Activated CD4-positive, alpha-beta T cell treated with anti-CD3 and anti-CD28 coated beads, Interleukin-10, Interleukin-2, amounts not matched to agents 100 ng/mL and 50 ng/mL, durations not matched to agents 16 hours and 8 hours (primary cell): ENCODE data around the gene IQCF2.
"Not testable (repeated sequence)": the region's sequence is repeated elsewhere in the genome, so short reads cannot be mapped to it uniquely, and the experiment has no call there.

Source experiments
- DNase-seq: peaks from one replicate; pipeline ENCODE4 v3.0.0-alpha.2; 2020

IQCF2 gene

GRCh38 chr3:51860703-51861665 is at the start of gene IQCF2:
IQCF2 (plus strand) TSS chr3:51861615; CDS start chr3:51861667, 52 bp downstream.
- DNase-seq = no peak

- no peak for DNase-seq
These were observed 47.9 kb upstream of the IQCF2 start for GRCh38 chr3:51813539-51813938.

- DNase-seq = no peak
These were observed 47.4 kb upstream of the IQCF2 start for GRCh38 chr3:51814034-51814433.

- DNase-seq = peak; percentile 8
These were observed 45.8 kb upstream of the IQCF2 start for GRCh38 chr3:51815614-51816013.

GRCh38 chr3:51816723-51817122 is 44.7 kb upstream of the IQCF2 start:
- no peak for DNase-seq

GRCh38 chr3:51817375-51817774 is 44.0 kb upstream of the IQCF2 start:
- peak; percentile 38 for DNase-seq

- no peak for DNase-seq
These were observed 42.3 kb upstream of the IQCF2 start for GRCh38 chr3:51819151-51819550.

GRCh38 chr3:51819709-51820406 is 41.6 kb upstream of the IQCF2 start:
- DNase-seq = peak; percentile 8

GRCh38 chr3:51828297-51828696 is 33.1 kb upstream of the IQCF2 start:
- no peak for DNase-seq

GRCh38 chr3:51830345-51830744 is 31.1 kb upstream of the IQCF2 start:
- no peak for DNase-seq

- no peak for DNase-seq
These were observed 30.5 kb upstream of the IQCF2 start for GRCh38 chr3:51830836-51831385.

GRCh38 chr3:51836606-51837005 is 24.8 kb upstream of the IQCF2 start:
- no peak for DNase-seq

- DNase-seq = no peak
These were observed 16.3 kb upstream of the IQCF2 start for GRCh38 chr3:51845129-51845528.

GRCh38 chr3:51855411-51855810 is 6.0 kb upstream of the IQCF2 start:
- not testable (repeated sequence) for DNase-seq

GRCh38 chr3:51862886-51863285 is 1.5 kb downstream of the IQCF2 start:
- no peak for DNase-seq

- not testable (repeated sequence) for DNase-seq
These were observed 7.5 kb downstream of the IQCF2 start for GRCh38 chr3:51868896-51869295.

GRCh38 chr3:51869304-51869703 is 7.9 kb downstream of the IQCF2 start:
- DNase-seq = no peak

GRCh38 chr3:51873253-51873766 is 11.9 kb downstream of the IQCF2 start:
- DNase-seq = no peak

GRCh38 chr3:51873876-51874275 is 12.5 kb downstream of the IQCF2 start:
- no peak for DNase-seq

- DNase-seq = no peak
These were observed 13.0 kb downstream of the IQCF2 start for GRCh38 chr3:51874411-51874810.

GRCh38 chr3:51874889-51875288 is 13.5 kb downstream of the IQCF2 start:
- DNase-seq = no peak

GRCh38 chr3:51875501-51875900 is 14.1 kb downstream of the IQCF2 start, which contains the start of gene IQCF5:
IQCF5 (minus strand) TSS chr3:51875601; CDS start chr3:51875531, 70 bp downstream.
- DNase-seq = no peak

- no peak for DNase-seq
These were observed 14.8 kb downstream of the IQCF2 start for GRCh38 chr3:51876186-51876585.
